GM06990 (cell line): Measurements from ENCODE around the gene SPACA7.

ENCODE experiments used
- DNase-seq: peaks from one replicate; pipeline ENCODE4 v3.0.0-alpha.2; 2011; ENCODE audit not compliant: insufficient read length; ENCODE audit errors: extremely low read depth
- H3K27me3 ChIP-seq: replicated peaks from 2 replicates; pipeline ENCODE4 v1.6.0; 2011; ENCODE audit warnings: low read length; ENCODE audit not compliant: control insufficient read depth, insufficient read depth
- H3K36me3 ChIP-seq: 2 replicates; pipeline ENCODE4 v1.5.1; 2011; ENCODE audit warnings: low read length; ENCODE audit not compliant: control insufficient read depth, insufficient read depth
- H3K4me3 ChIP-seq: replicated peaks from 2 replicates; pipeline ENCODE4 v1.5.1; 2011; ENCODE audit warnings: low read depth, mild to moderate bottlenecking, control low read depth, low read length
- TF ChIP-seq, protein P1 (sequence below): IDR thresholded peaks from 2 replicates; pipeline ENCODE4 v1.5.1; 2011; ENCODE audit warnings: low read length, control low read depth, mild to moderate bottlenecking, inconsistent platforms; ENCODE audit not compliant: insufficient read depth, poor library complexity, severe bottlenecking

SPACA7 gene

DNA sequence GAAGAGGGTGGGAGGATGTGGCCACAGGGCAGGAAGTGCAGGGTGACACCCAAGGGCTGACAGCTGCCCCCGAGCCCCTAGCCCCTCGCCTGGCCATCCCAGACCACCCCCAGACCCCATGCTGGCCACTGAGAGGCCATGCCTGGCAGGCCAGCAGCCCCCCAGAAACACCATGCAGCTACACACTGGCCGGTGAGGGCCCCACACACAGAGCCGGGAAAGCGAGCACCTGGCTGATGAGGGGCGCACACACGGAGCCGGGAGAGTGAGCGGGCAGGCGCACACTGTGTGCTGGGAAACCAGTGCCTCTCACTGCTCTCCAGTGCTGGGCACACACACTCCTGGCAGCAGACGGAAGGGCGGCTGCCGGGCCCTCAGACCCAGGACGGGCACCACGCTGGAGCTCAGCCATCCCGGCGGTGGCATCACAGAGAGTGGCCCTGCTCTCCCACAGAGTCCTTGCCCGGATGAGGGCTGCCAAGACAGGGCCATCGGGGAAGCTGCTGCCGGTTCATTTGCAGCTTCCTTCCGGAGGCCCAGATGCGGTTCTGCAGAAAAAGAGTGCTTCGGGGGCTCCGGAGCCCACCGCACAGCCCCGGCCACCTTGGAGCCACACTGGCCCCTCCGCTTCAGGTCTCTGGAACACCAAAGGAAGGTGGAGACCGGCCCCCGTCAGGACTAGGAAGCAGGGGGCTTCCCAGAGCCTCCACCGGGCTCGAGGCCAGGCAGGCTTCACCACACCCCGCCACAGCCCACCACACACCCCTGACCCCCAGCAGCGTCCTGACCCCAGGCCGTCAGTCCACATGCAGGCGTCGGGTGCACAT, 76.4 kb downstream of the SPACA7 start:
- Histone ChIP-seq H3K4me3 (no peak overlapping the region), H3K36me3 (no peaks in the 10 kb centered on the region), H3K27me3 (no peaks in the 10 kb centered on the region)
- TF ChIP-seq, protein P1, sequence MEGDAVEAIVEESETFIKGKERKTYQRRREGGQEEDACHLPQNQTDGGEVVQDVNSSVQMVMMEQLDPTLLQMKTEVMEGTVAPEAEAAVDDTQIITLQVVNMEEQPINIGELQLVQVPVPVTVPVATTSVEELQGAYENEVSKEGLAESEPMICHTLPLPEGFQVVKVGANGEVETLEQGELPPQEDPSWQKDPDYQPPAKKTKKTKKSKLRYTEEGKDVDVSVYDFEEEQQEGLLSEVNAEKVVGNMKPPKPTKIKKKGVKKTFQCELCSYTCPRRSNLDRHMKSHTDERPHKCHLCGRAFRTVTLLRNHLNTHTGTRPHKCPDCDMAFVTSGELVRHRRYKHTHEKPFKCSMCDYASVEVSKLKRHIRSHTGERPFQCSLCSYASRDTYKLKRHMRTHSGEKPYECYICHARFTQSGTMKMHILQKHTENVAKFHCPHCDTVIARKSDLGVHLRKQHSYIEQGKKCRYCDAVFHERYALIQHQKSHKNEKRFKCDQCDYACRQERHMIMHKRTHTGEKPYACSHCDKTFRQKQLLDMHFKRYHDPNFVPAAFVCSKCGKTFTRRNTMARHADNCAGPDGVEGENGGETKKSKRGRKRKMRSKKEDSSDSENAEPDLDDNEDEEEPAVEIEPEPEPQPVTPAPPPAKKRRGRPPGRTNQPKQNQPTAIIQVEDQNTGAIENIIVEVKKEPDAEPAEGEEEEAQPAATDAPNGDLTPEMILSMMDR = no peak
- no peak for DNase-seq

- Histone ChIP-seq H3K36me3 (no peaks in the 10 kb centered on the region), H3K4me3 (no peak overlapping the region), H3K27me3 (no peaks in the 10 kb centered on the region)
- TF ChIP-seq, protein P1 = no peak
- no peak for DNase-seq
Measured at GRCh38 chr13:112453207-112453829, 77.2 kb downstream of the SPACA7 start.

GRCh38 chr13:112453874-112454647, 77.9 kb downstream of the SPACA7 start:
- Histone ChIP-seq H3K4me3 (no peak overlapping the region), H3K27me3 (no peaks in the 10 kb centered on the region), H3K36me3 (no peaks in the 10 kb centered on the region)
- TF ChIP-seq, protein P1 = no peak
- DNase-seq = no peak

- TF ChIP-seq, protein P1 = no peak
- H3K4me3 ChIP-seq = no peak overlapping the region
- H3K36me3 ChIP-seq = no peaks in the 10 kb centered on the region
- H3K27me3 ChIP-seq = no peaks in the 10 kb centered on the region
- DNase-seq = no peak
Measured at GRCh38 chr13:112454648-112455334, 78.6 kb downstream of the SPACA7 start.

GRCh38 chr13:112455476-112456059, 79.4 kb downstream of the SPACA7 start:
- TF ChIP-seq, protein P1 = no peak
- H3K36me3 ChIP-seq = no peaks in the 10 kb centered on the region
- H3K27me3 ChIP-seq = no peaks in the 10 kb centered on the region
- H3K4me3 ChIP-seq = no peak overlapping the region
- no peak for DNase-seq
